Measurements from ENCODE around the gene HMG20B.
"Not testable (repeated sequence)": the region's sequence is repeated elsewhere in the genome, so short reads cannot be mapped to it uniquely, and the experiment has no call there.

DNA sequence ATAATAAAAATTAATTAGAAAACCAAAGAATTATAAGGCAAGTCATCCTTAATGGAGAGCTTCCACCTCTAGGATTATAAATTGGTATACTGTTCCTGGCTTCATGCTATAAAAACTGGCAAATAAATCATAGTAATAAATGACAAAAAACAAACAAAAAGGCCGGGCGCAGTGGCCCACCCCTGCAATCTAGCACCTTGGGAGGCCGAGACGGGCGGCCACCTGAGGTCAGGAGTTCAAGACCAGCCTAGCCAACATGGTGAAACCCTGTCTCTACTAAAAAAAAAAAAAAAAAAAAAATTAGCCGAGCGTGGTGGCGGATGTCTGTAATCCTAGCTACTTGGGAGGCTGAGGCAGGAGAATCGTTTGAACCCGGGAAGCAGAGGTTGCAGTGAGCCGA, 2.7 kb upstream of the HMG20B start:
- not testable (repeated sequence) for TF ChIP-seq CTCF, POLR2A (IDR thresholded peaks at IDR 0.05)
